Stimulated activated CD4-positive, alpha-beta T cell treated with anti-CD3 and anti-CD28 coated beads, Interleukin-15, amount 100 ng/mL, for 1 hour (primary cell): Measurements from ENCODE around the gene PHRF1.

Experiments
- DNase-seq, 2 donors: peaks; one replicate each; pipeline ENCODE4 v3.0.0-alpha.2; 2020; ENCODE audit warnings: low read depth in 1 of 2, low spot score in 1 of 2

The PHRF1 gene, protein sequence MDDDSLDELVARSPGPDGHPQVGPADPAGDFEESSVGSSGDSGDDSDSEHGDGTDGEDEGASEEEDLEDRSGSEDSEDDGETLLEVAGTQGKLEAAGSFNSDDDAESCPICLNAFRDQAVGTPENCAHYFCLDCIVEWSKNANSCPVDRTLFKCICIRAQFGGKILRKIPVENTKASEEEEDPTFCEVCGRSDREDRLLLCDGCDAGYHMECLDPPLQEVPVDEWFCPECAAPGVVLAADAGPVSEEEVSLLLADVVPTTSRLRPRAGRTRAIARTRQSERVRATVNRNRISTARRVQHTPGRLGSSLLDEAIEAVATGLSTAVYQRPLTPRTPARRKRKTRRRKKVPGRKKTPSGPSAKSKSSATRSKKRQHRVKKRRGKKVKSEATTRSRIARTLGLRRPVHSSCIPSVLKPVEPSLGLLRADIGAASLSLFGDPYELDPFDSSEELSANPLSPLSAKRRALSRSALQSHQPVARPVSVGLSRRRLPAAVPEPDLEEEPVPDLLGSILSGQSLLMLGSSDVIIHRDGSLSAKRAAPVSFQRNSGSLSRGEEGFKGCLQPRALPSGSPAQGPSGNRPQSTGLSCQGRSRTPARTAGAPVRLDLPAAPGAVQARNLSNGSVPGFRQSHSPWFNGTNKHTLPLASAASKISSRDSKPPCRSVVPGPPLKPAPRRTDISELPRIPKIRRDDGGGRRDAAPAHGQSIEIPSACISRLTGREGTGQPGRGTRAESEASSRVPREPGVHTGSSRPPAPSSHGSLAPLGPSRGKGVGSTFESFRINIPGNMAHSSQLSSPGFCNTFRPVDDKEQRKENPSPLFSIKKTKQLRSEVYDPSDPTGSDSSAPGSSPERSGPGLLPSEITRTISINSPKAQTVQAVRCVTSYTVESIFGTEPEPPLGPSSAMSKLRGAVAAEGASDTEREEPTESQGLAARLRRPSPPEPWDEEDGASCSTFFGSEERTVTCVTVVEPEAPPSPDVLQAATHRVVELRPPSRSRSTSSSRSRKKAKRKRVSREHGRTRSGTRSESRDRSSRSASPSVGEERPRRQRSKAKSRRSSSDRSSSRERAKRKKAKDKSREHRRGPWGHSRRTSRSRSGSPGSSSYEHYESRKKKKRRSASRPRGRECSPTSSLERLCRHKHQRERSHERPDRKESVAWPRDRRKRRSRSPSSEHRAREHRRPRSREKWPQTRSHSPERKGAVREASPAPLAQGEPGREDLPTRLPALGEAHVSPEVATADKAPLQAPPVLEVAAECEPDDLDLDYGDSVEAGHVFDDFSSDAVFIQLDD (N-terminal part only)

DNA sequence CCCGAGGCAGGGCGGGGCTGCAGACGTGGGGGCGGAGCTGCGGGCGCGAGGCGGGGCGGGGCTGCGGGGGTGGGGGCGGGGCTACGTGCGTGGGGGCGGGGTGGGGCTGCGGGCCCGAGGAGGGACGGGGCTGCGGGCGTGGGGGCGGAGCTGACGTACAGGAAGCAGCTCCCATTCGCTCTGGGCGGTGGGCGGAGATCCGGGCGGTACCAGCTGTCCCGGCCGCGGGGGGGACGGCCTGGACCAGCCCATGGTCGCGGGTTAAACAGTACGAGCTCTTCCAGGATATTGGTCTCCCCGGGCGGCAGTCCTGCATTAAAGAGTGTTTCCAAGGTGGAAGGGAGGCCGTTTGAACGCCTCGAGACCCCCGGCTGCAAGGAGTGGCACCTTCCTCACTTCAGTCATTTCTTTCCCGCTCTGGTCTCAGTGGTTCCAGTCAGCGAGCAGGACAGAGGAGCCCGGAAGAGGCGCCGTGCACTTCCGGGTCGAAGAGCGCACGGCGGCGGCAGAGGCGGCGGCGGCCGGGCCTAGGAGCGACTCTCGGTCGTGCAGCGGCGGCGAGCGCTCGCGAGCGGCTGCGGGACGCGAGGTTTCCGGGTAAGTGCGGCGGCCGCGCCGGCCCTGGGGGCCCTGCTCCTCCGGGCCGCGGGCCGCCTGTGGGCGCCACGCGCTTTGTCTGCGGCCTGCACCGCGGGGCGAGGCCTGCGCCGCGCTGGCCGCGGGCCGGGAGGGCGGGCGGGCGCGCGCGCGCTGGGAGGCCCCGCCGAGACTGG lies at the start of gene PHRF1:
TSS of gene PHRF1 (plus strand) at position 475 of the 773 bp plus-strand sequence. CDS start 5,043 bp downstream, outside the sequence.
- DNase-seq = peak; percentile 93

DNA sequence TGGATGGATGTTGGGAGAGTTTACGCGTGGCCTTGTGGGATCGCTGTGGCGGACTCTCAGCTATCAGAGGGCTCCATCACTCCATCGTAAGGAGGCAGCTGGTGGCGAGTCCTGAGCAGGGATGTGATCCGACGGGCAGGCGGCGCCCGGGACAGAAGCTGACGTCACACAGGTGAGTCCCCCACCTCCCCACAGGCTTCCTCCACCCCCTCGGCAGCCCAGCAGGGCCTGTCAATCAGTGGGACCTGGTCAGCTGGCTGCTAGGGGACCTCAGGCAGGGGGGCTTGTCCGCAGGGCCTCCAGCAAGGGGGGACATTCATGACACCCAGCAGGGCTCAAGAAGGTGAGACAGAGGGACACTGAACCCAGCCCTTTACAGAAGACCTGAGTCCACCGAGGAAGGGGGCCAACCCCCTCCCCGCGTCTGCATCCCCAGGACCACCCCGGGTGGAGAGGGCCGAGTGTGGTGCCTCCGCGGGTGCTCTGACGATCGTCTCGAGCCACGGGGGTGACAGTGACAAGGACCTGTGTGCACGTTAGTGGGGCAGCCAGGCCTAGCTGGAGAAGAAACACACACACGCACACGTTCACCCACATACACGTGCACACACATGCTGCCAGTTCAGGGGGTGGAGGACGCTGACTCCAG lies 48.0 kb upstream of the PHRF1 start:
- no peak for DNase-seq

- no peak for DNase-seq
Observed at GRCh38 chr11:528815-529727, 47.2 kb upstream of the PHRF1 start.

- DNase-seq = no peak
Observed at GRCh38 chr11:529728-530411, 46.4 kb upstream of the PHRF1 start.

GRCh38 chr11:530960-531831 lies 45.1 kb upstream of the PHRF1 start:
- DNase-seq = no peak

- DNase-seq = no peak
Observed at GRCh38 chr11:531919-532526, 44.2 kb upstream of the PHRF1 start.

- no peak for DNase-seq
Observed at GRCh38 chr11:532527-532985, 43.7 kb upstream of the PHRF1 start.

DNA sequence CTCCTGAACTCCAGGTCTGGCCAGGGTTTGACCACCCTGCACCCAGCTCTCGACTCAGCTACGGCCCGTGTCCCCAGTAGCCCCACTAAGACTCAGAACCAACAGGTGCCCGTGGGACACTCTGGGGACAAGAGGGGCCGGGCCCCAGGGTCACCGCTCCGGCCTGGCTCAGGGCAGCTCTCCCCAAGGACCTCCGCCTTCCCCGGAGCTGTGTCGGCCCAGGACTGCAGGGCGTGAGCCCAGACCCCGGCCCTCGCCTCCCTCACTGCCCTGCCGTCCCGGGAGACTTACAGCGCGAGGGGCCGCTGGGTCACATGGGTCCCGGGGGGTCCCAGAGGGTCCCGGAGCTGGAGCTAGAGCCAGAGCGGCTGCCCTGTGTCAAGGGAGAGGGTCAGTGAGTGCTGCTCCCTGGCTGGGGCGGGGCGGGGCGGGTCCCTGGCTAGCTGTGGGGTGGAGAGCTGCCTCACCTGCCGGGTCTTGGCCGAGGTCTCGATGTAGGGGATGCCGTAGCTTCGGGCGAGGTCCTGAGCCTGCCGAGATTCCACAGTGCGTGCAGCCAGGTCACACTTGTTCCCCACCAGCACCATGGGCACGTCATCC lies 43.2 kb upstream of the PHRF1 start:
- no peak for DNase-seq

DNA sequence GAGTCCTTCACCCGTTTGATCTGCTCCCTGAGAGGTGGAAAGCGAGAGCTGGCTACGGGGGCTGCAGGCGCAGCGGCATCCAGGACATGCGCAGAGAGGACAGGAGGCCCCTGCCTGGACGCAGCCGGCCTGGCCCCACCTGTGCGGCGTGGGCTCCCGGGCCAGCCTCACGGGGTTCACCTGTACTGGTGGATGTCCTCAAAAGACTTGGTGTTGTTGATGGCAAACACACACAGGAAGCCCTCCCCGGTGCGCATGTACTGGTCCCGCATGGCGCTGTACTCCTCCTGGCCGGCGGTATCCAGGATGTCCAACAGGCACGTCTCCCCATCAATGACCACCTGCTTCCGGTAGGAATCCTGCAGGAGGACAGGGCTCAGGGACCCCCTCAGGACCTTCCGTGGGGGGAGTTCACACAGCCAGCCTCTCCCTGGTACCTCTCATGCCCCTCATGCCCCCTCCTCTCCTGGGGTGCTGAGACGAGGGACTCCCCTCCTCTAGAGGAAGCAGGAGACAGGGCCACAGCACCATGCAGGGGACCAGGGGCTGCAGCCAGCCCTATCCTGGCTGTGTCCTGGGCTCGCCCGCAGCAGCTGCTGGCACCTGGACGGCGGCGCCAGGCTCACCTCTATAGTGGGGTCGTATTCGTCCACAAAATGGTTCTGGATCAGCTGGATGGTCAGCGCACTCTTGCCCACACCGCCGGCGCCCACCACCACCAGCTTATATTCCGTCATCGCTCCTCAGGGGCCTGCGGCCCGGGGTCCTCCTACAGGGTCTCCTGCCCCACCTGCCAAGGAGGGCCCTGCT lies 42.5 kb upstream of the PHRF1 start:
- DNase-seq = no peak

GRCh38 chr11:534396-535209 lies 41.7 kb upstream of the PHRF1 start:
- DNase-seq = no peak

DNA sequence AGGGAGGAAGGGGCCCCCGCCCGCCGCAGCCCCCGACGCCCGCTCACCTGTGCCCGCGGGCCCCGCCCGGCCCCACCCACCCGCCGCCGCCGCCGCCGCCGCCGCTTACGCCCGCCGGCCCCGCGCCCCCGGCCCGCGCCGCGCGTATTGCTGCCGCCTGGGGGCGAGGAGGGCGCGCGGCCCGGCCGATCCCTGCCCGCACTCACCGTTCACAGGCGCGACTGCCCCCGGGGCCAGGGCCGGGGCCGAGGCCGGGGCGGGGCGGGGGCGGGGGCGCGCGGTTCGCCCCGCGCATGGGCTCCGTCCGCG lies 41.1 kb upstream of the PHRF1 start:
- no peak for DNase-seq

GRCh38 chr11:535519-536454 lies 40.5 kb upstream of the PHRF1 start, which contains the start of gene HRAS:
TSS of gene HRAS (minus strand) at chr11:535576.
- peak; percentile 95 to 97 for DNase-seq

DNA sequence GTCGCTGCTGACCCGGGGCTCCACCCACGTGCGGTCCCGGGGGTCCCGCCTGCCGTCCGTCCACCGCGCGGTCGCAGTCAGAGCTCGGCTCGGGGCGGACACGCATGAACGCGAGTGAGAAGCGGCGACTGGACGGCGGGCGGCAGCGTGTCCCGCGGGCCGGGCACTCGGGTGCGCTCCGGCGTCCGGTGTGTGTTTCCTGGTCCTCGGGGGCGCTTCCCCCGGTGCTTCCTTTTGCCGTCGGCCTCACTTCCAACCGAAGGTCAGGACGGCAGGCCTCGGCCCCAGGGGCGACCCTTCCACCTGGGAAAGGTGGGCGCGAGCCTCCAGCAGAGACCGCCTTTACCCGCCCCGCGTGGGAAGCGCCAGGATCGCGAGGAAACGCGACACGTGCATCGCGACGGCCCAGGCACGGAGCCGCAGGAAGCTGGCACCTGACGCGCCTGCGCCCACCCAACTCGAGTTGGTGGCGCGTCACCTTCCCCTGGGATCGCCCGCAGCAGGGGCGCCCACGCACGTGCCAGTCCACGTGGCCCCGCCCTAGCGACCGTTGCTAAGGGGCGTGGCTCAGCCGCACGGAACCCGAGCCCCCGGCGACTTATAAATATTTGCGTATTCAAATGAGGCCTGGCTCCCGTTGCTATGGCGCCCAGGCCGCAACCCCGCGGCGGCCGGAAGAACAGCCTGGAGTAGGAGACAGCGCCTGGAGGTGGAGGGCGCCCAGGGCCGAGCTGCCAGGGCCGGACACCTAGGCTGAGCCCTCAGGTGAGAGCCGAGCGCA lies 39.2 kb upstream of the PHRF1 start, which contains the start of gene LRRC56:
TSS of gene LRRC56 (plus strand) at position 687 of the 781 bp plus-strand sequence. CDS start 3,158 bp downstream, outside the sequence.
- DNase-seq = peak; percentile 79 to 88
